ENCODE results near the gene BRD1. TPM values are rescaled to one million over a fixed set of nuclear protein-coding genes. Genes with fewer than 3 reads are reported as not detected.

BRD1 gene
- total RNA-seq, 4 donors from 2014 or later: 21.2 to 37.1 (median 28.6) TPM

GRCh38 chr22:49801391-49802060 lies 26.1 kb downstream of the BRD1 start:
- TF ChIP-seq, protein P1, sequence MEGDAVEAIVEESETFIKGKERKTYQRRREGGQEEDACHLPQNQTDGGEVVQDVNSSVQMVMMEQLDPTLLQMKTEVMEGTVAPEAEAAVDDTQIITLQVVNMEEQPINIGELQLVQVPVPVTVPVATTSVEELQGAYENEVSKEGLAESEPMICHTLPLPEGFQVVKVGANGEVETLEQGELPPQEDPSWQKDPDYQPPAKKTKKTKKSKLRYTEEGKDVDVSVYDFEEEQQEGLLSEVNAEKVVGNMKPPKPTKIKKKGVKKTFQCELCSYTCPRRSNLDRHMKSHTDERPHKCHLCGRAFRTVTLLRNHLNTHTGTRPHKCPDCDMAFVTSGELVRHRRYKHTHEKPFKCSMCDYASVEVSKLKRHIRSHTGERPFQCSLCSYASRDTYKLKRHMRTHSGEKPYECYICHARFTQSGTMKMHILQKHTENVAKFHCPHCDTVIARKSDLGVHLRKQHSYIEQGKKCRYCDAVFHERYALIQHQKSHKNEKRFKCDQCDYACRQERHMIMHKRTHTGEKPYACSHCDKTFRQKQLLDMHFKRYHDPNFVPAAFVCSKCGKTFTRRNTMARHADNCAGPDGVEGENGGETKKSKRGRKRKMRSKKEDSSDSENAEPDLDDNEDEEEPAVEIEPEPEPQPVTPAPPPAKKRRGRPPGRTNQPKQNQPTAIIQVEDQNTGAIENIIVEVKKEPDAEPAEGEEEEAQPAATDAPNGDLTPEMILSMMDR (IDR thresholded peaks at IDR 0.05; ENCODE audit: low read depth): no peak

DNA sequence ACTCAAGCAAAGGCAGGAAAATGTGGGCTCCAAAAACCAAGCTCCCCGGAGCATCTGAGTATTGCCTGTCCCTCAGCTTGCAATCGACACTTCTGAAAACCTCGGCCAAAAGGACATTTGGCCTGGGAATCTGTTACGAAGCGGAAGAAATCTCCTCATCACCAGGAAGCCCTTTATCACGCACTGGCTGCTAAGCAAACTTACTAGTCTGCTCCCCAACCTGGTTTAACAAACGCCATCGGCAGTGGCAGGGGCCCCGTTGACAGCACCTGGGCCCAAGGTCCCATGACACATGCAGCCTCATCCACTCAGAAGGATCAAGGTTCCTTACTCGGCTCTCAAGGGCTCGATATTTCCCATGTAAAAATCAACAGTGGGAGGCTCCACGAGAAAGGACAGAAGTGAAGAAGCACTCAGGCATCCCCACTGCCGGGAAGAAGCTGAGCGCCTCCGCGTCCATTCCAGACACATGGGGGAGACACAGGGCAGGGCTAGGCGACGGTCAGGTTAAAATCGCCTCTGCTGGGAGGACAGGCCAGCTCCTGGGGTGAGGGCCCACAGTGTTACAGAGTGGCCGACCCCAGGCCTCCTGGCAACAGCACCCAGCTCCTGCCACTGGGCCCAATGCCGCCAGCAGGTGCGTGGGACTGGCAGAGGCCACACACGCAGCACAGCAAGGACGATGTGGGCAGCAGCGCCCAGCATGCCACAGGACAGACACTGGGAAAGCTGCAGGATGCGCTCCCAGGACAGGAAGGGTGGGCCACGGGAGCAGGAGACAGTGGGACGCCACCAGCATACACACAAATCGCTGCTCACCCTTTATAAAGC lies 27.1 kb downstream of the BRD1 start:
- TF ChIP-seq, protein P1 (IDR thresholded peaks at IDR 0.05; ENCODE audit: low read depth): no peak

DNA sequence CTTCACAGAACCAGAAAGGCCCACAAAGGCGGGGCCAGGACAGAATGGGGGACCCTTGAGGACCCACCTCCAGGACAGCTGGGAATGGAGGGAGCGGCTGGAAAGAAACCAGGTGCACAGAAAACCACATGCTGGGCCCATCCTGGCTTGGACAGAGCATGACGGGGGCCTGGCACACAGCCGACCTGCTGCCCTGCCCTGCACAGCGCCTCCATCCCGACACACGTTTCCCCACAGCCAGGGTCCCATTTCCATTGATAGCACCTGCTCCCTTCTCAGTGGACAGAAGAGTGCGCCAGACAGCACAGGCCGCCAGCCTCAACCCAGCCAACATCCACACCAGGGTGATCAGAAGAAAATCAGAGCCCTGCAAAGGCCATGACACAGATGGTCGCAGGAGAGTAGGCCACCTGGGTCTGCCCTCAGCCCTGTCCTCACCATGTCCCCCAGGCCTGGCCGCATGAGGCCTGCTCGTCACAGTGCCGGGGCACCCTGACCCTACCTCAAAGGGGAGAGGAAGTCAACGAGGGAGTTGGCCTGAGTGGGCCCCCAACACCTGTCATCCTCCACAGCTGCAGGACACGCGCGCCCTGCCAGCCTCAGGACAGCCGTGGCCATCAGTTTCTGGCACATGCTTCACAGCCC lies 28.1 kb downstream of the BRD1 start:
- TF ChIP-seq, protein P1 (IDR thresholded peaks at IDR 0.05; ENCODE audit: low read depth): no peak

GRCh38 chr22:49798486-49799151 lies 29.1 kb downstream of the BRD1 start:
- TF ChIP-seq, protein P1 (IDR thresholded peaks at IDR 0.05; ENCODE audit: low read depth): no peak

- TF ChIP-seq, protein P1 (IDR thresholded peaks at IDR 0.05; ENCODE audit: low read depth): no peak
Measured at GRCh38 chr22:49797706-49798105, 30.0 kb downstream of the BRD1 start.

- TF ChIP-seq, protein P1 (IDR thresholded peaks at IDR 0.05; ENCODE audit: low read depth): no peak
Measured at GRCh38 chr22:49796596-49797270, 30.9 kb downstream of the BRD1 start.

All from subcutaneous adipose tissue (tissue), 4 donors.